Prostate gland (tissue), 2 donors: ENCODE results near the gene CPNE1.

ENCODE experiments used
- CTCF ChIP-seq, 4 experiments: fragments of 200-600 bp in 2 of 4; fragments of 450-650 bp in 2 of 4; sonication (generic) in 2 of 4; IDR thresholded peaks; 1 replicate in 3 of 4; 2 replicates in 1 of 4; pipeline ENCODE4 v1.5.1; 2016 to 2019; ENCODE audit warnings: antibody characterized with exemption in 4 of 4, mild to moderate bottlenecking in 2 of 4, moderate library complexity in 2 of 4
- POLR2A ChIP-seq: fragments of 450-650 bp; IDR thresholded peaks from one replicate; pipeline ENCODE4 v1.6.1; 2016; ENCODE audit warnings: antibody characterized with exemption, mild to moderate bottlenecking
- POLR2AphosphoS5 ChIP-seq: sonication (generic); formaldehyde crosslinking; IDR thresholded peaks from one replicate; pipeline ENCODE4 v1.6.1; 2017; ENCODE audit warnings: antibody characterized with exemption

DNA sequence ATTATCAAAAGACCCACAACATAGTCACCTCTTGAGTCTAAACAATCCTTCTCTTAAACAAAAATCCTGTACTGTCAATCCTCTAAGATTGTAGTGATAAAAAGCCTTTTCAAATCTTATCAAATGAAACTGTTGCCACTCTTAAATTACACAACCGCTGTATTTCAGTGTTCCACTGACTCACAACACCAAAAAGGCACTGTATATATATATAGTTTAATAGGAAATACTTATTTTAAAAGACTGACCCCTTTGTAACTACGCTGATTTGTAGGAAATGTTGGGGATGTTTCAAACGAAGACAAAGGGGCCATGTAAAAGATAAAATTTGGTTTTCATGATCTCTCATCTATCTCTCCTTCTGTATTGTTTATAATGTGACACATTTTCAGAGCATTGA is 14.1 kb downstream of the CPNE1 start:
- TF ChIP-seq CTCF (IDR thresholded peaks at IDR 0.05) (no peak), POLR2A (no peak), POLR2AphosphoS5 (no peak)
